Stimulated activated naive CD4-positive, alpha-beta T cell (primary cell): ENCODE results near the gene LTB4R.
"Not testable (repeated sequence)": the region's sequence is repeated elsewhere in the genome, so short reads cannot be mapped to it uniquely, and the experiment has no call there.

Source experiments
- DNase-seq, 6 experiments: peaks; one replicate each; lab custom pipeline; 2025; lab: John Stamatoyannopoulos, UW

LTB4R gene

DNA sequence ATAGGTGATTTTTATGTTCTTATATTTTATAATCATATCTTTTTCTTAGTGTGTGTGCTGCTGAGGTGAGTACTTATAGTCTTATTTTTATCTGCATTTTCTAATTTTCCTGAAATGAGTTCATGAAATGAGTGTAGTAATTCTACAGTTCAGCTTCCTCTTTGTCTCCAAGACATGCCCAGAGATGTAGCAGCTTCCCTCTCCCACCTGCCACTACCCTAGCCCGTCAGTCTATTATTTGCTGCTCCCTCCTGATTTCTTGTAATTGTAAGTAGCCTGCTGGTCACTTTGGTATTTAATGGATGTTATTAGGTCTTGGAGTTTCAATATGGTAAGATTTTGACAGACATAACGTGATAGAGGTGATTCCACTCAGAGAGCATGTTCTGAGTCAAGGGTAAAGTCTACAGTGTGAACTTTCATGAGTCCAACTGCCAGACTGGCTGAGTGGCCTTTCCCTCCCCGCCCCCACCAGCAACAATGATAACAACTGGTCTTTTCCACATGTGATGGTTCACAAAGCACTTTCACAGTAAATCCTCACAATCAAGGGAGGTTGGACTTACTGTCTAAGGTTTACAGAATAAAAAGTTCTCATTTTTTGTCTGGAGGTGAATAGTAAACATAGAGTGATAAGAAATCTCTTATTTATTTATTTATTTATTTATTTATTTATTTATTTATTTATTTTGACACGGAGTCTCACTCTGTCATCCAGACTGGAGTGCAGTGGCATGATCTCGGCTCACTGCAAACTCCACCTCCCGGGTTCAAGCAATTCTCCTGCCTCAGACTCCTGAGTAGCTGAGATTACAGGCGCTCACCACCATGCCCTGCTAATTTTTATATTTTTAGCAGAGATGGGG, 32.7 kb downstream of the LTB4R start:
- no peak for DNase-seq

DNA sequence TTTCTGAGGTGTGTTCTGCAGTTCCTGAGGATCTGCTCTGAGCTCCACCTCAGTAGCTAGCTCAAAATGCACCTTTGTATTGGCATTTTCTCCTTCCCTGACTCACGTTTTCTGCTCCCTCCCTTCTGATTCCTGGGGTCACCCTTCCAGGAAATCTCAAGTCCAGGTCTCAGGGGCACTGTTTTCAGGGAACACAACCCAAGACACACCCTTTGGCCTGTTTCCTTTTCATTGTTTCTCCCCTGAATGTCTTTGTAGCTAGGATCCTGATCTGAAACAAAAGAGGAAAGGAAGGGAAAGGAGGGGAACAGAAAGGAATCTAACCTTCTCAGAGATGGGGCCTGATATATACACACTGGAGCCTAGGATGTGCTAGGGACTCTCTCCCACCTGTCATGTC, 35.8 kb downstream of the LTB4R start:
- DNase-seq: no peak

- DNase-seq: no peak
These were observed 36.9 kb downstream of the LTB4R start for GRCh38 chr14:24348186-24348585.

GRCh38 chr14:24349742-24350141, 38.4 kb downstream of the LTB4R start:
- no peak for DNase-seq

GRCh38 chr14:24351517-24351916, 40.2 kb downstream of the LTB4R start:
- DNase-seq: no peak

- DNase-seq: no peak
These were observed 42.5 kb downstream of the LTB4R start for GRCh38 chr14:24353559-24354481.

DNA sequence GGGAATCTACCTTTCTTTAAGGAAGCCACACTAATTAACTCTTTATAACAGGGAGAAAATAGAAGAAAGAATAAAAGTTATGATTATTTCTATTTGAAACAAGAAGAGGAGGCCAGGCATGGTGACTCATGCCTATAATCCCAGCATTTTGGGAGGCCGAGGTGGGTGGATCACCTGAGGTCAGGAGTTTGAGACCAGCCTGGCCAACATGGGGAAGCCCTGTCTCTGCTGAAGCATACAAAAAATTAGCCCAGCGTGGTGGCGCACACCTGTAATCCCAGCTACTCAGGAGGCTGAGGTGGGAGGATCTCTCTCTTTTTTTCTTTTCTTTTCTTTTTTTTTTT, 43.2 kb downstream of the LTB4R start:
- not testable (repeated sequence) for DNase-seq

DNA sequence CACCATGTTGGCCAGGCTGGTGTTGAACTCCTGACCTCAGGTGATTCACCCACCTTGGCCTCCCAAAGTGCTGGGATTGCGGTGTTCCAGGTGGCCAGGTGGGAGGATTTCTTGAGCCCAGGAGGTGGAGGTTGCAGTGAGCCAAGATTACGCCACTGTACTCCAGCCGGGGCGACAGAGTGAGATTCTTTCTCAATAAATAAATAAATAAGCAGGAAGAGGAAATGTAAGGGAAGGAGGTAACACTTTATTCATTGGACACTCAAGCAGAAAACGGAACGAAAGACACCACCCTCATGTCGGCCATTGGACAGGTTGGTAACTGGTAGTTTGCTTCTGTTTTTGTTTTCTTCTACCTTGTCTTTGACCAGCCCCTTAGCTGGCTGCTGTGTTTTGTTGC, 43.7 kb downstream of the LTB4R start:
- no peak for DNase-seq

DNA sequence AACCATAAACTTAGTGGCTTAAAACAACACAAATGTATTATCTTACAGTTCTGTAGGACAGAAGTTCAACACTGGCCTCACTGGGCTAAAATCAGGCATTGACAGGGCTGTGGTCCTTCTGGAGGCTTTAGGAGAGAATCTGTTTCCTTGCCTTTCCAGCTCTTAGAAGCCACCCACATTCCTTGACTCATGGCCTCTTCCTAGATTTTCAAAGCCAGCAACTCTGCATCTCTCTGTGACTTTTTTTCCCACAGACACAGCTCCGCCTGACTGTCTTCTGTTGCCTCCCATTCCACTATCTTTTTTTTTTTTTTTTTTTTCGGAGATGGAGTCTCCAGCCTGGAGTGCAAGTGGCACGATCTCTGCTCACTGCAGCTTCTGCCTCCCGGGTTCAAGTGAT, 44.9 kb downstream of the LTB4R start:
- no peak for DNase-seq

DNA sequence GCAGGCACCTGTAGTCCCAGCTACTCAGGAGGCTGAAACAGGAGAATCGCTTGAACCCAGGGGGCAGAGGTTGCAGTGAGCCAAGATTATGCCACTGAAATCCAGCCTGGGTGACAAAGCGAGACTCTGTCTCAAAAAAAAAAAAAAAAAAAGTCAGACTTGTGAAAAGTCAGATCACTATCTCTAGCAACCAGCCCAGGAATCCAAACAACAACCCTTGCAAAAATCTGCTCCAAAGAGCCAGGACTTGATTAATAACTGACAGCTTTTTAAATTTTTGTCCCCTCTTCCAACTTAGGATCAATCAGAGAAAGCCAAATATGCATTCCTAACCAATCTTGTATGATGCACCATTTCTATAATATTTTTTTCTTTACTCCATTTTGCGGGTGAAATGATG, 49.0 kb downstream of the LTB4R start:
- no peak for DNase-seq

GRCh38 chr14:24361326-24361725, 50.0 kb downstream of the LTB4R start:
- no peak for DNase-seq

DNA sequence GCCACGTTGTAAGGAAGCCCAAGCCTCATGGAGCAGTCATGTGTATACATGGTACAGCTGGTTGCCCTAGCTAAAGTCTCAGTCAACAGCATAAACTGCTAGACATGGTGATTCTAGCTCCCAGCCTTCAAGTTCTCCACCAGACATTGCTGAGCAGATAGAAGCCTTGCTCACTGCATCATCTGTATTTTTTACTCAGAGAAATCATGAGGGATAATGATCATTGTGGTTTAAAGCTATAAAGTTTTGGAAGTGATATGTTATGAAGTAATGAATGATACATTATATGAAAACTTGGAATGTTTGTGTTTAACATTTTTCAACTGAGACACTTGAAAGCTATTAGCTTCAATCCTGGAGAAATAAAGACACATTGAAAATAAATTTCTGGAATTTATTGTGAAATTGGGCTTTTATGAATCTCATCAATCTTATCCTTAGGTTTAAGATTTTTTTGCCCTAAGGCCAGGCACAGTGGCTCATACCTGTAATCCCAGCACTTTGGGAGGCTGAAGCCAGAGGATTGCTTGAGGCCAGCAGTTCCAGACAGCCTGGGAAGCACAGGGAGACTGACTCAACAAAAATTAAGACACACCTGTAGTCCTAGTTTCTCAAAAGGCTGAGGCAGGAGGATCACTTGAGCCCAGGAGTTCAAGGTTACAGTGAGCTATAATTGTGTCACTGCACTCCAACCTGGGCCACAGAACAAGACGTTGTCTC, 51.1 kb downstream of the LTB4R start:
- no peak for DNase-seq

DNA sequence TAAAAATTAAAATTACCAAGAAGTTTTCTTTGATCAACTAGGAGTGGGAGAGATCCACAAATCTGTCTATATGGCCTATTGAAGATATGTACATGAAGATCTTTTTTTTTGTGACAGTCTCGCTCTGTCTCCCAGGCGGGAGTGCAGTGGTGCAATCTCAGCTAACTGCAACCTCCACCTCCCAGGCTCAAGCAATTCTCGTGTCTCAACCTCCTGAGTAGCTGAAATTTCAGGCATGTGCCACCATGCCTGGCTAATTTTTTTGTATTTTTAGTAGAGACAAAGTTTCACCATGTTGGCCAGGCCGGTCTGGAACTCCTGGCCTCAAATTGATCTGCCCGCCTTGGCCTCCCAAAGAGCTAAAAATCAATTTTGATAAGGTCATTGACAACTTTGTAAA, 52.1 kb downstream of the LTB4R start:
- no peak for DNase-seq

GRCh38 chr14:24364841-24365240, 53.5 kb downstream of the LTB4R start:
- no peak for DNase-seq

DNA sequence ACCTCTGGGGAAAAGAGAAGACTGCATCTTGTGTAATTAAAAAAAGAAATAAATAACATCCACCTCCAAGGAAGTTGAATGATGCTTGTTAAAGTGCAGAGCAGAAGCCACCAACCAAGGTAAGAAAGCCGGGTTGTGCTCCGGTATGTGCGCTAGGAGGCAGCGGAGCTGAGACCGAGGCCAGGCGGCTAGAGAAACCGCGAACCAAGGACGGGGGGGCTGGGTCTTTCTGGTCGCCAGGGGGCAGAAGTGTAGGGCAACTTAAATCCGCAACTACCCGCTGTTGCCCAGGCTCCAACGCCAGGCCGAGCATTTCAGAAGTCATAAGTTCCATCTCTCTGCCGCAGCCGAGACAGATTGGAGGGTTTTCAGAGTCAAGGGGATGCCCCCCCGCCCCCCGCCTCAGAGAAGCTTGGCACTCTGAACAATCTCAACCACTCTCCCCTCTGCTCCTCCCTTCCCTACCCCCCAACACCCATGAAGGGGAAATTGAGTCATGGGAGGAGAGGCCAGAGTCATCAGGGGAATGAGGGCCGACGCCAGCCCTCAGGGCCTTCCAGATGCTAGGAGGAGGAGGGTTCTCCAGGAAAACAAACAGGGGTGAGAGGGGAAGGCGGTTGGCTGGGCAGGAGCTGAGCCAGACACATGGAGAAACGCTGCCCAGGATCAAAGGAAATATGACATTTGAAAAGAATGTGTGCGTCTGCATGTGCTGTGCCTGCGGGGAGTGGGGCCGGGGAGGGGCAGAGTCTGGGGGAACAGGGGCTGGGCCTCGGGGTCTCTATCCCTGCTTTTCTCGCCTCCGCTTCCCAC, 54.5 kb downstream of the LTB4R start:
- DNase-seq: peak in 5 of 6 experiments; percentile 25 to 51 (median 43)

GRCh38 chr14:24366413-24366720, 55.1 kb downstream of the LTB4R start:
- DNase-seq: peak in 1 of 6 experiments; percentile 37

- peak in 4 of 6 experiments; percentile 15 to 37 (median 22) for DNase-seq
These were observed 55.6 kb downstream of the LTB4R start for GRCh38 chr14:24366721-24367513.
